GM19025 (cell line): Measurements from ENCODE around the gene MYPOP.

ENCODE experiments used
- ATAC-seq: cut with Tn5 transposase; IDR thresholded peaks from one replicate; pipeline ENCODE4 v1.9.1; 2021; ENCODE audit warnings: mild to moderate bottlenecking, low read depth, moderate library complexity; ENCODE audit not compliant: unreplicated experiment

The MYPOP gene

GRCh38 chr19:45901912-45902650, at the start of gene MYPOP:
Gene MYPOP (minus strand): TSS chr19:45902613. CDS start chr19:45901773, 840 bp downstream.
- no peak for ATAC-seq

- ATAC-seq = no peak
Observed at GRCh38 chr19:45947926-45948325, 45.5 kb upstream of the MYPOP start.

GRCh38 chr19:45940515-45940805, 38.0 kb upstream of the MYPOP start:
- ATAC-seq = no peak

GRCh38 chr19:45939792-45940514, 37.5 kb upstream of the MYPOP start:
- no peak for ATAC-seq

GRCh38 chr19:45938733-45939319, 36.4 kb upstream of the MYPOP start:
- ATAC-seq = no peak

- ATAC-seq = no peak
Observed at GRCh38 chr19:45935267-45935666, 32.9 kb upstream of the MYPOP start.

- ATAC-seq = no peak
Observed at GRCh38 chr19:45934551-45935230, 32.3 kb upstream of the MYPOP start.

GRCh38 chr19:45933759-45934158, 31.3 kb upstream of the MYPOP start:
- ATAC-seq = no peak

- ATAC-seq = no peak
Observed at GRCh38 chr19:45931055-45931454, 28.6 kb upstream of the MYPOP start.

- no peak for ATAC-seq
Observed at GRCh38 chr19:45929247-45929646, 26.8 kb upstream of the MYPOP start.

GRCh38 chr19:45927565-45928261, 25.3 kb upstream of the MYPOP start:
- peak; percentile 72 for ATAC-seq

- ATAC-seq = no peak
Observed at GRCh38 chr19:45924891-45925447, 22.6 kb upstream of the MYPOP start.

GRCh38 chr19:45922281-45922680, 19.9 kb upstream of the MYPOP start:
- ATAC-seq = no peak

- no peak for ATAC-seq
Observed at GRCh38 chr19:45920458-45920857, 18.0 kb upstream of the MYPOP start.

- ATAC-seq = no peak
Observed at GRCh38 chr19:45919678-45920077, 17.3 kb upstream of the MYPOP start.

GRCh38 chr19:45918721-45919120, 16.3 kb upstream of the MYPOP start:
- no peak for ATAC-seq

GRCh38 chr19:45917421-45918091, 15.1 kb upstream of the MYPOP start:
- ATAC-seq = no peak

- ATAC-seq = no peak
Observed at GRCh38 chr19:45913874-45914830, 11.7 kb upstream of the MYPOP start, which contains the start of gene NANOS2. Gene NANOS2 (minus strand): TSS chr19:45914778. CDS start chr19:45914693, 85 bp downstream.

- ATAC-seq = no peak
Observed at GRCh38 chr19:45911291-45911690, 8.9 kb upstream of the MYPOP start.
